ENCODE measurements around the gene ERBB3.

- TF ChIP-seq CTCF (conservative IDR thresholded peaks at IDR 0.05; ENCODE audit: low read length) (no peak), EZH2phosphoT487 (IDR thresholded peaks at IDR 0.05; ENCODE audit: borderline replicate concordance, low read depth, low read length) (no peak)
Observed at GRCh38 chr12:56081393-56082347, 1.7 kb downstream of the ERBB3 start.
